HK-2 (cell line): ENCODE measurements around the gene TSC22D3.
"Not testable (repeated sequence)": the region's sequence is repeated elsewhere in the genome, so short reads cannot be mapped to it uniquely, and the experiment has no call there.

Source experiments
- DNase-seq: peaks from one replicate; pipeline ENCODE4 v3.0.0-alpha.2; 2018; ENCODE audit not compliant: unreplicated experiment

TSC22D3 gene

GRCh38 chrX:107683124-107683895 lies 92.3 kb downstream of the TSC22D3 start:
- DNase-seq: no peak

DNA sequence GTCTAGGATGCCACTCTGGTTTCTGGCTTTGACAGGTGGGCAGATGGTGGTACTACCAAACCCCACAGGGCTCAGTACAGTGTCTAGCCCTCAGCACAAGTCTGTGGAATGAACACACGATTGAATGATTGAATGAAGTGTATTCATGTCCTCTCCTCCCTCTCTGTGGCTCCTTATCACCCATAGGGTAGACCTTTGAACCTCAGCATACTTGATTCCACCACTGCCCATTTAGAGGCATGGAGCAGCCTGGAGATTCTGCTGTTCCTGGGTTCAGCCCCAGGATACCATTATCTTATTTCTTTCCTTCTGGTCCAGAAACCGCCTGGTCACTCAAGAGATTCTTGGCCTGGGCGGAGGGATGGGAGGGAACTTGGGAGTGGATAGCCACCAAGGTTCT lies 93.3 kb downstream of the TSC22D3 start:
- DNase-seq: no peak

DNA sequence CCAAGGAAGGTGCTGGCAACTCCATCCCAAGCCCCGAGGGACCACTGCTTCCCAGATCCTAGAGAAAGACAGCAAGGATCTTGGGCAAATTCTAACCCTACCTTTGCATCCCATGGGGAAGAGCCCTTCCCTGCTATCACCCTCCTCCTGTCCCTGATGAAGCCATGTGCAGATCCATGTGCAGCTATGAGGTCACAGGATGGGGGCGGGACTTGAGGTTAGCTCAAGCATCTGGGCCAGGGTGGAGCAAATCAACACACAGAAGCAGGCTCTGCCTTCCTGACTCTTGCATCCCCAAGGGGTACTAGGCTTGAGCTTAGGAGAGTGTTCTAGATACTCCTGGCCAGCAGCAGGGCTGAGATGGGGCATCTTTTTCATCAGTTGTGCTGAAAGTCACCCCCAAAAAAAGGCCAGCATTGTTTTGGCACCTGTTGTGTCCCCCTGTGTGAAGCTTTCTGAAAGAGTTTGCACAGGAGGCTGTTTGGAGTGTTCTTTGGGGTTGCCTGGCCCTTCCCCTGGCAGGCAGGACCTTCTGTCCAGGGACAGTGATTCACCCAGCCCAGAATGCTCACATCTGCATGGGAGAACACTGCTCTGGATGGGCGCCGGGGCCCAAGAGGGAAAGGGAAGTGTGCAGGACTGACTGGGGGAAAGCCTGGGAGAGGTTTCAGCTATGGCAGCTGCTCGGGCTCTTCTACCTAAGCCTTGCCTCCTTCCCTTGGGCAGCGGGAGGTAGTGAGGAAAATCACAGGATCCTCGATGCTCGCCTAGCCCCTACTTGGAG lies 96.4 kb downstream of the TSC22D3 start:
- DNase-seq: no peak

DNA sequence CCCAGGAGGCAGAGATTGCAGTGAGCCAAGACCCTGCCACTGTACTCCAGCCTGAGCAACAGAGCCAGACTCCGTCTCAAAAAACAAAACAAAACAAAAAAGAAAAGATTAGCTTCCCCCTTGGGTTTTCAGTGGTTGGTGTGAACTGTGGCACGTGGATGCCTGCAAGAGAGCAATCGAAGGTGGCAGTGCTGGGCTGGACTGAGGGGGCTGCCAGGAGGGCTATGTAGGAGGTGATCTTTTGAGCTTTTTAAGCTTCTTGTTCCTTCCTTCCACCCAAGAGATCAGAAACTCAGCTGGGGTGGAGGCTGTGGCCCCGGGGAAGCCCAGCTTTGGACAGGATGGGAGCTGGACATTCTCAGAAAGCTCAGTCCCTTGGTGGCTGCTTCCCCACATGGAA lies 97.7 kb downstream of the TSC22D3 start:
- DNase-seq: no peak

DNA sequence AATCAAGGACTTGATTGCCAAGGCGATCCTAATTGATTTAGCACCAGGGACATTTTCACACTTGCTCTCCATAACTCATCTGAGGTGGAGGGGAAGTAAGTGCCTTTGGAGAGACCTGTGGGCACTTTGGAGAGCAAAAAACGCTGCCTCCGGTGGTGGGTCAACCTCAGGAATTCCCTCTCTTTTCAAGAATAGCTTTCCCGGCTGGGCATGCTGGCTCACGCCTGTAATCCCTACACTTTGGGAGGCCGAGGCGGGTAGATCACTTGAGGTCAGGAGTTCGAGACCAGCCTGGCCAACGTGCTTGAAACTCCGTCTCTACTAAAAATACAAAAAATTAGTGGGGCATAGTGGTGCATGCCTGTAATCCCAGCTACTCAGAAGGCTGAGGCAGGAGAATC lies 98.1 kb downstream of the TSC22D3 start:
- no peak for DNase-seq

DNA sequence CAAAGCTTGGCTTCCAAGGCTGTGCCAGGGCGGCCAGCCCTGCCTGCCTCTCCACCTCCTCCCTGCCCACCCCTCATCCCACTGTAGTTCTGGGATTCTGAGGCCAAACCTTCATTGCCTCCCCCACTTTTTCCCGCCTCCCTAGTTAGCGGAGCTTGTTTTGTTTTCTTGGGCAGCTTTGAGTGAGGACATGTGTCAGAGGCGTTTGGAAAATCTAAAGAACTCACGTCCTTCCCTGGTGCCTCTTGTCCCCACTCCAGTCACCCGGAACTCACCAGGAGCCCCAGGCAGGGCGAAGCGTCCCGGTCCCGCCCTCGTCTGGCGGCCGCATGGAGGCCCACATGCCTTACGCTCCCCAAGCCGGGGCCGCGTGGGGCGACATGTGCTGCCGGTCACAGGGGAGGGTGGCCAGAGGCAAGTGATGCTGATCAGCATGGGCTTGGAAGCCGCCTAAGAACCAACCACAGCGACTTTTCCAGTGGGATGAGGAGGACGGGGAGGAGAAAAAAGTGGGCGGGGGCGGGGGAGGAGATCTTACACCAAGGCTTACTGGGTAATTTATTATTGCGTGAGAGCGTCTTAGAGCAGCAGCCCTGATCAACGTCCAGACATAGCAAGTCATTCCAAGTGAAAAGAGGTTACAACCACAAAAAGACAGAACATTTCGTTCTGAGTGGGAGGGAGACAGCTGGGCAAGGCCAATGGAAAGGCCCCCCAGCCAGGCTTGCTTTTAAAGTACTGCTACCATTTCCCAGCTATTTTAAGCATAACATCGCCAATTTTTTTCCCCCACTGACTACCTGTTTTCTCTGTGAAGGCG lies 98.8 kb downstream of the TSC22D3 start:
- DNase-seq: peak; percentile 87

DNA sequence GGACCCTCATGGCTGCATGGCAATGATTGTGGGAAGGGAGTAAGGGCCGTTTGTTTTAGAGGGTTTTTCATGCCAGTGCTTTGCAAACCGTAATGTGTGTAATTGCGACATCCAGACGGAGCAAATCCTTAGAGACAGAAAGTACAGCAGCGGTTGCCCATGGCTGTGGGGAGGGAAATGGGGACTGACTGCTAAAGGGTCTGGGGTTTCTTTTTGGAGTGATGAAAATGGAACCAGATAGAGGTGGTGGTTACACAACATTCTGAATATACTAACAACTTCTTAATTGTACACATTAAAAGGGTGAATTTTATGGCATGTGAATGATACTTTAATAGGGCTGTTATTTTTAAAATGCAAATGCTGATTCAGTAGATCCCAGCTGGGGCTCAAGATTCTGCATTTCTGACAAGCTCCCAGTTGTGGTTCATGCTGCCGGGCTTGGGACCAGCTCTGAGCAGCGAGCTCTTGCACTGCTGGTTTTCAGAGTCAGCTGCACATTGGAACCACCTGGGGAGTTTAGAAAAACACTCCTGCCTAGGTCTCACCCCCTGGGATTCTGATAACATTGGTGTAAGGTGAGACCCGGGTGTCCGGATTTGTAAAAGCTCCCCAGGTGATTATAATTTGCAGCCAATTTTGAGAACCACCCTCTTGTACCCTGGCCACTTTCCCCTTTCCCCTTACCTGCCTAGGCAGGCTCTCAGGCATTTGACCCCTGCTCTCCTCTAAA lies 99.6 kb downstream of the TSC22D3 start:
- DNase-seq: no peak

DNA sequence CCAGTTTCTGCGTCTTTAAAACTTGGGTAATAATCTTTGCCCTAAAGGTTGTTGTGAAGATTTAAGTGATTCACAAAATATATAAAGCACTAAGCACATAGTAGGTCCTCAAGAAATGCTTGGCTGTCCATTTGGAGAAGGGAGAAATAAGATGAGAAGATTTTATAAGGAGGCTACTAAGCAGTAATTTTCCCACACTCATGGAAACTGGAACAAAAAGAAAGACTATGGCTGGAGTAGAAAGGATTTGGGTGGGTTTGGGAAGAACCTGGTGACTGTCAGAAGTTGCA lies 100.3 kb downstream of the TSC22D3 start:
- no peak for DNase-seq

DNA sequence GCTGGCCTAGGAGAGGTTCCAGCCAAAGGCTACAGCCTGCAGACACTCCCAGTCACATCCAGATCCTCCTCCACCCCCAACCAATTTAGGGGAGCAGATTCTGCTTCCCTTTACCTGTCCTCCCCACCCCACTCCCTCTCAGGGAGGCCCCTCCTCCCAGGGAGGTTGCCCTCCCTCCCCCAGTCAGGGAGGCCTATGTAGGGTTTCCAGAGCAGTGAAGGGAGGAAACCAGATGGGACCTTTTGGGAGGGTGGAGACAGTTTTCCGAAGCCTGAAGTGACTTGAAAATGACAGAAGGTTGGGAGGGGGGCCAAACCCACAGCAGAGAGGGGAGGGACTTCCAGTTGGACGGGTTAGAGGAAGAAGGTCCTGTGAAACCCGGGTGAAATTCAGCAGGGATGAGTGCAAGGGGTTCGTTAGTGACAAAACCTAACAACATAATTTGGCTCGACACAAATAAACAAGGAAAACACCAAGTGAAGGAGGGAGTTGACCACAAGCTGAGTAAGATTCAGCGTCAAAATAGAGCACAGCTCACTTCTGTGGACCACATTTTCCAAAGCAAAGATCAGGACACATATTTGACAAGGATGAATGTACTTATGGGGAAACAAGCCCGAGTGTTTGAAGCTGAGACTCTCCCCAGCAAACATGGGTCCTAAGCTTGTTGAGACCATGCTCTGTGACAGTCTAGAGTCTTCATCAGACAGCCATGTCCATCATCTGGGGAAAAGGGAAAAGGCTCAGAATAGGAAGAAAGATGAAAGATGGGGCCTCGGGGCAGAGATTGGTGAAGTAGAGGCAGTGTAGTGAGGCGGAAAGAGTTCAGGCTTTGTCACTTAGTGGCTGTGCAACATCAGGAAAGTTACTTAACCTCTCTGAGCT lies 100.9 kb downstream of the TSC22D3 start:
- no peak for DNase-seq

GRCh38 chrX:107673933-107674479 lies 101.6 kb downstream of the TSC22D3 start:
- no peak for DNase-seq

GRCh38 chrX:107673431-107673830 lies 102.2 kb downstream of the TSC22D3 start:
- DNase-seq: no peak

DNA sequence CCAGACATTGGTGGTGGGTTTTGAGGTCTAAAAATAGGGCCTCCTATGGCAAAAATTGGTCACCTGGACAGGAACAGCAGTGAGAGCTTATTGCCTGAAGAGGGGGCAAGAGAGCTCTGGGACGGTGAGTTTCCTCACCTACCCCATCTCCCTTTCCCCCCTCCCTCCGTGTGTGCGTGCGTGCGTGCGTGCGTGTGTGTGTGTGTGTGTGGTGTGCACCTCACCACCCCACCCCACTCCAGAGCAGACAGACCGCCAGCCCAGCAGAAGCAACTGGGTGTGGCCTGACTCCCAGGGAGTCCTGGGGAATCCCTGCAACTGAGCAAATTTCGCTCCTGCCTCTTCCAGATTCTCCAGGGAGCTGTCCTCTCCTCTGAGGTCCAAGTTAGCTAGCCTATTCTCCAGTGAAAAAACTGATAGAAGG lies 102.6 kb downstream of the TSC22D3 start:
- DNase-seq: peak; percentile 82

GRCh38 chrX:107671256-107671655 lies 104.3 kb downstream of the TSC22D3 start:
- DNase-seq: not testable (repeated sequence)

DNA sequence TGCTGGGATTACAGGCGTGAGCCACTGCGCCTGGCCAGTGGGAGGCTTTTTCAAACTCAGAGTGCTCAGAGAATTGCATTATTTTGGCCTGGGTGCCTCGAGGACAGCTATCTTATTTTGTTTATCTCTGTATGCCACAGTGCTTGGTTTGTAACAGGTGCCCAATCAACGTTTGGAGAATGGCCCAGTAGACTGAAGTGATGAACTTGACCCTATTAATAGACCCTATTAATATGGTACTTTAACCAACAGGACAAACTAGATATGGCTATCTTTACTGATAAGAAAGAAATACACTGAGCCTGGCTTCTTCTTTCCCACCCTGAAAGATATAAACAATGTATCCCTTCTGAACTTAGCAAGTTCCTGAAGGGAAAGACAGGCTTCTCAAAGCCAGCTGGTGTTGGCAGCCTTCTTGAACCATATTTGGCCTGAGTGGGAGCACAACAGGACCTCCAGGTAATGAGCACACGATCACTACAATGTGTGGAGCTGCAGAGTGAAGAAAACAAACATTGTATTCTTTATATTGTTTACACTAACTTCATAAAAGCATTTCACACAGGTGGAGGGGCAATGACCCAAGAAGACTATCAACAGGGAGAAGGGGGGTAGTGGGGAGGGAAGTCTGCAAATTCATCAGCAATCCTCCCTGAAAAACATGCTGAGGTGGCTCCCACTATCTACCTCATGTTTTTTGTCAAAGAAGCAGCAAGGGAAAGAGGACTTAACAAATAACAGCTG lies 105.5 kb downstream of the TSC22D3 start:
- no peak for DNase-seq

DNA sequence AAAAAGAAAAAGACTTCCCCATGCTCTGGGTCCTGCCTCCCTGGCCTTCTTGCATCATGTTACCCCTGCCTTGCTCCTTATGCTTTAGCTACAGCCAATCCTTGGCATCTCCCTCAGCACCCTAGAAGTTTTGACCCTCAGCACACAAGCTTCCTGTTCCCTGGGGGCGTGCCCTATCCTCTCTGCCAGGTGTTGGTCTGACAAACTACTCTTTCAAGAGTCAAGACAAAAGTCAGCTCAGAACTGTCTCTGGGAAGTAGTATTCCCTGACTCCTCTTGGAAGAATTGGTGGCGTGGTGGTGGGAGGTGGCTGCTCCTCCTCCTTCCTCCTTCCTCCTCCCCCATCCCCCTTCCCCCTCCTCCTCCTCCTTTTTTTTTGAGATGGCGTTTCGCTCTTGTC lies 106.3 kb downstream of the TSC22D3 start:
- DNase-seq: no peak

DNA sequence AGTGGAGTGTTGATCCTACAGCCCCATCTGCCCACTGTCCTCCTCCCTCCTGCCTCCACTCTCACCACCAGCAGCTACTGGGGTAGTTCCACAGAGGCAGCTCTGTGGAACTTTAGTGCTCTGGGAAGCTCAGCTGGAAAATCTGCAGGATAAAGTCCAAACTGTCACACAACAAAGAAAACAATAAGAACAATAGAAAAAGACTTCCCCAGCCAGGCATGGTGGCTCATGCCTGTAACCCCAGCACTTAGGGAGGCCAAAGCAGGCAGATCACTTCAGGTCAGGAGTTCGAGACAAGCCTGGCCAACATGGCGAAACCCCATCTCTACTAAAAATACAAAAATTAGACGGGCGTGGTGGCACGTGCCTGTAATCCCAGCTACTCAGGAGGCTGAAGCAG lies 106.9 kb downstream of the TSC22D3 start:
- DNase-seq: not testable (repeated sequence)

GRCh38 chrX:107667426-107667825 lies 108.2 kb downstream of the TSC22D3 start:
- no peak for DNase-seq

GRCh38 chrX:107666931-107667330 lies 108.7 kb downstream of the TSC22D3 start:
- no peak for DNase-seq
